ENCODE data around the gene HHAT.

Gene HHAT

GRCh38 chr1:210434223-210434622 lies 105.5 kb downstream of the HHAT start:
- no peak for TF ChIP-seq CTCF (IDR thresholded peaks at IDR 0.05; ENCODE audit: control insufficient read depth, insufficient read depth, low read depth, low read length, missing control alignments)
- DNase-seq (ENCODE audit: low read depth), result no peak
- no peak overlapping the region for H3K4me3 ChIP-seq (ENCODE audit: control insufficient read depth, low read depth, low read length)

GRCh38 chr1:210437111-210437510 lies 108.4 kb downstream of the HHAT start:
- no peak for TF ChIP-seq CTCF (IDR thresholded peaks at IDR 0.05; ENCODE audit: control insufficient read depth, insufficient read depth, low read depth, low read length, missing control alignments)
- no peak for DNase-seq (ENCODE audit: low read depth)
- H3K4me3 ChIP-seq (ENCODE audit: control insufficient read depth, low read depth, low read length), result no peak overlapping the region

GRCh38 chr1:210437781-210438180 lies 109.1 kb downstream of the HHAT start:
- no peak overlapping the region for H3K4me3 ChIP-seq (ENCODE audit: control insufficient read depth, low read depth, low read length)
- DNase-seq (ENCODE audit: low read depth), result no peak
- no peak for TF ChIP-seq CTCF (IDR thresholded peaks at IDR 0.05; ENCODE audit: control insufficient read depth, insufficient read depth, low read depth, low read length, missing control alignments)

- TF ChIP-seq CTCF (IDR thresholded peaks at IDR 0.05; ENCODE audit: control insufficient read depth, insufficient read depth, low read depth, low read length, missing control alignments), result no peak
- H3K4me3 ChIP-seq (ENCODE audit: control insufficient read depth, low read depth, low read length), result no peak overlapping the region
- peak; percentile 97 for DNase-seq (ENCODE audit: low read depth)
Observed at GRCh38 chr1:210438928-210439841, 110.5 kb downstream of the HHAT start.

GRCh38 chr1:210440081-210440480 lies 111.4 kb downstream of the HHAT start:
- DNase-seq (ENCODE audit: low read depth), result no peak
- H3K4me3 ChIP-seq (ENCODE audit: control insufficient read depth, low read depth, low read length), result no peak overlapping the region
- TF ChIP-seq CTCF (IDR thresholded peaks at IDR 0.05; ENCODE audit: control insufficient read depth, insufficient read depth, low read depth, low read length, missing control alignments), result no peak

GRCh38 chr1:210441028-210441427 lies 112.3 kb downstream of the HHAT start:
- no peak for DNase-seq (ENCODE audit: low read depth)
- TF ChIP-seq CTCF (IDR thresholded peaks at IDR 0.05; ENCODE audit: control insufficient read depth, insufficient read depth, low read depth, low read length, missing control alignments), result no peak
- H3K4me3 ChIP-seq (ENCODE audit: control insufficient read depth, low read depth, low read length), result no peak overlapping the region

Data from AG09309 (cell line).